CD8-positive, alpha-beta memory T cell (primary cell): ENCODE measurements around the gene GADD45GIP1. TPM values are rescaled to one million over a fixed set of nuclear protein-coding genes. Genes with fewer than 3 reads are reported as not detected.

Source experiments
- CTCF ChIA-PET: fragments of 350-600 bp; sonication (Branson Sonifier 250); formaldehyde crosslinking; loops from one replicate; lab custom pipeline; 2021; ENCODE audit warnings: antibody characterized with exemption; lab: Charles Lee
- POLR2A ChIA-PET: fragments of 350-600 bp; sonication (Branson Sonifier 250); formaldehyde crosslinking; loops from one replicate; lab custom pipeline; 2021; ENCODE audit warnings: antibody characterized with exemption; lab: Charles Lee
- DNase-seq, 5 donors: peaks; one replicate each; pipeline versions ENCODE4 v3.0.0 to v3.0.0-alpha.2; 2020 to 2022; ENCODE audit warnings: mixed read lengths in 1 of 5
- H3K27ac ChIP-seq: one replicate; pipeline ENCODE4 v1.7.0; 2013; ENCODE audit warnings: low read depth, mild to moderate bottlenecking, low read length, moderate library complexity
- H3K27me3 ChIP-seq: 2 replicates; pipeline ENCODE4 v1.7.0; 2013; ENCODE audit warnings: low read length, mild to moderate bottlenecking; ENCODE audit not compliant: insufficient read depth, poor library complexity, severe bottlenecking
- H3K36me3 ChIP-seq: 2 replicates; pipeline ENCODE4 v1.7.0; 2013; ENCODE audit warnings: mild to moderate bottlenecking, low read length, moderate library complexity; ENCODE audit not compliant: insufficient read depth
- H3K4me1 ChIP-seq: 2 replicates; pipeline ENCODE4 v1.7.0; 2013; ENCODE audit warnings: mild to moderate bottlenecking, low read length, moderate library complexity; ENCODE audit not compliant: insufficient read depth
- H3K4me3 ChIP-seq: 2 replicates; pipeline ENCODE4 v1.7.0; 2013; ENCODE audit warnings: mild to moderate bottlenecking, low read length
- H3K9me3 ChIP-seq: 2 replicates; pipeline ENCODE4 v1.7.0; 2013; ENCODE audit warnings: mild to moderate bottlenecking, low read length
- H3K27ac Mint-ChIP-seq, 8 donors: one replicate each; pipeline ENCODE4 v1.8.0; 2020 to 2021; ENCODE audit warnings: mixed read lengths in 8 of 8, mild to moderate bottlenecking in 6 of 8, inconsistent platforms in 3 of 8, moderate library complexity in 3 of 8
- H3K27me3 Mint-ChIP-seq, 2 donors: one replicate each; pipeline ENCODE4 v1.8.0; 2020 to 2021; ENCODE audit warnings: mixed read lengths in 2 of 2, mild to moderate bottlenecking in 1 of 2, moderate library complexity in 1 of 2
- H3K36me3 Mint-ChIP-seq, 3 donors: one replicate each; pipeline ENCODE4 v1.8.0; 2020 to 2021; ENCODE audit warnings: mixed read lengths in 3 of 3, inconsistent platforms in 1 of 3, mild to moderate bottlenecking in 1 of 3
- H3K4me1 Mint-ChIP-seq, 3 donors: one replicate each; pipeline ENCODE4 v1.8.0; 2020 to 2021; ENCODE audit warnings: mixed read lengths in 3 of 3, inconsistent platforms in 1 of 3, mild to moderate bottlenecking in 1 of 3
- H3K4me3 Mint-ChIP-seq, 7 donors: one replicate each; pipeline ENCODE4 v1.8.0; 2020 to 2021; ENCODE audit warnings: mixed read lengths in 7 of 7, mild to moderate bottlenecking in 6 of 7, moderate library complexity in 4 of 7, inconsistent platforms in 2 of 7
- H3K9me3 Mint-ChIP-seq, 5 donors: one replicate each; pipeline ENCODE4 v1.8.0; 2020 to 2022; ENCODE audit warnings: mixed read lengths in 5 of 5, mild to moderate bottlenecking in 3 of 5, moderate library complexity in 2 of 5, inconsistent platforms in 1 of 5
- polyA plus RNA-seq: library from polyadenylated mRNA; unstranded; fragments of 300-500 nt; fragmentation: Illumina TruSeq; gene quantifications from one replicate; pipeline ENCODE4 v1.2.3, GENCODE V29; 2021
- total RNA-seq, 2 experiments: library from RNA; stranded (reverse); gene quantifications; one replicate each; pipeline ENCODE4 v1.2.3, GENCODE V29; 2021

The GADD45GIP1 gene
- total and polyA plus RNA-seq, 3 experiments from 2014 or later = 37.3 to 64.1 (median 38.6) TPM

DNA sequence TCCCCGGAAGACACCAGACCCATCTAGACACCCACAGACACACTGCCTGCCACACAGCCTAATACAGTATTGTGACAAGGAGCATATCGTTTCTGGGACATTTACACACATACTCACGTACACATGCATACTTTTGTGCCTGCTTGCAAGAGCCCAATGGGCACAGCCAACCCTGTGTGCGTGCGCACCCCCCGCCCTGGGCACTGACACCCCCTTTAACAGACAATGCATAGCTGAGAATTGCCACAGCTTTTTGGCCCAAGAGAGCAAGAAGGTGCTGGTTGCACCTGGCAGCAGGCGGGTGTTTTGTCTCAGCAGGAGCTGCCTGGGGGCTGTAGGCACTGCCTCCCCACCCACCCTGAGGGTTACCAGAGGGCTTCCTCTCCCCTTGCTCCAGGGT lies 36.5 kb upstream of the GADD45GIP1 start:
- POLR2A ChIA-PET = no interaction called here

DNA sequence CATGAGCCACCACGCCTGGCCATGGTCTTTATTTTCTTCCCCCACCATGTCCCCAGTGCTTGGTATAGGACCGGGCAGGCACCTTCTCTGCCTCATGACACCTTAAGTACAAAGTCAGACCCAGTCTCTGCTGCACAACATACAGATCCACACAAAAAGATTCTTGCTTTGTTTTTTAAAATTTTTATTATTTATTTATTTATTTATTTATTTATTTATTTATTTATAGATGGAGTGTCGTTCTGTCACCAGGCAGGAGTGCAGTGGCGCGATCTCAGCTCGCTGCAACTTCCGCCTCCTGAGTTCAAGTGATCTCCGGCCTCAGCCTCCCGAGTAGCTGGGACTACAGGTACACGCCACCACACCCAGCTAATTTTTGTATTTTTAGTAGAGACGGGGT lies 35.7 kb upstream of the GADD45GIP1 start:
- no peak overlapping the region for H3K4me3 Mint-ChIP-seq
- peaks cover 0 to 3% (median 0%) of the 10 kb centered on the region in 3 donors for H3K36me3 Mint-ChIP-seq
- no peak overlapping the region for H3K27ac ChIP-seq

More for the DNA sequence above, 36.5 kb upstream of the GADD45GIP1 start:
- H3K9me3 Mint-ChIP-seq = no peaks in the 10 kb centered on the region
- CTCF ChIA-PET = interaction anchor here (1.3 kb wide), 1 partner anchor 10 kb away, joined by 4 read pairs; no protein-coding TSS in a partner anchor
- no peaks in the 10 kb centered on the region for H3K27me3 ChIP-seq
- H3K9me3 ChIP-seq = no peaks in the 10 kb centered on the region
- no peaks in the 10 kb centered on the region for H3K36me3 ChIP-seq
- H3K27me3 Mint-ChIP-seq = peaks cover 21 to 24% of the 10 kb centered on the region in 2 donors
- H3K27ac Mint-ChIP-seq = peak overlapping the region in 3 of 8 donors; percentile 5 to 77 (median 17)
- H3K36me3 Mint-ChIP-seq = peaks cover 0 to 3% (median 0%) of the 10 kb centered on the region in 3 donors
- peaks cover 5 to 15% (median 10%) of the 10 kb centered on the region in 3 donors for H3K4me1 Mint-ChIP-seq
- no peak overlapping the region for H3K4me3 ChIP-seq
- H3K4me1 ChIP-seq = peaks cover 7% of the 10 kb centered on the region
- H3K27ac ChIP-seq = no peak overlapping the region
- DNase-seq = no peak
- H3K4me3 Mint-ChIP-seq = peak overlapping the region in 6 of 7 donors; percentile 30 to 96 (median 77)

DNA sequence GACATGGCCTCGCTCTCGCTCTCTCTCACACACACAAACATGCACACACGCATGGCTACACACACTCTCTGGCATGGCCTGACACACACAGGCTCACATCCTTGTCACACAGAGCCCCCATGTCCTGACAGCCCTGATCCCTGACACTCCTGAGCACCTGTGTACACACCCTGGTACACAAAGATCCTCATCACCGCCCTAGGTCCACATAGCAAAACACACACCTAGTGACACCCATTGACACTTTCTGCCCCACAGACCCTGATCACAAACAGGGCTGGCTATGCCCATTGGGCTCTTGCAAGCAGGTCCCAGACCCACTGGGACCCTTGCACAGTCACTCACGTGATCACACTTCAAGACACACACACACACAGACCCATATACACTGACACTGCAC lies 34.3 kb upstream of the GADD45GIP1 start:
- Mint-ChIP-seq H3K27ac (peak overlapping the region in 1 of 8 donors; percentile 15), H3K27me3 (peaks cover 14 to 27% of the 10 kb centered on the region in 2 donors), H3K36me3 (peaks cover 0 to 3% (median 0%) of the 10 kb centered on the region in 3 donors), H3K4me1 (peaks cover 5 to 10% (median 6%) of the 10 kb centered on the region in 3 donors), H3K4me3 (peak overlapping the region in 1 of 7 donors; percentile 10), H3K9me3 (no peaks in the 10 kb centered on the region)
- ChIA-PET POLR2A (no interaction called here), CTCF (no interaction called here)
- Histone ChIP-seq H3K4me3 (no peak overlapping the region), H3K4me1 (peaks cover 7% of the 10 kb centered on the region), H3K9me3 (no peaks in the 10 kb centered on the region), H3K36me3 (no peaks in the 10 kb centered on the region), H3K27ac (no peak overlapping the region), H3K27me3 (no peaks in the 10 kb centered on the region)
- DNase-seq = no peak

More for the DNA sequence above, 35.7 kb upstream of the GADD45GIP1 start:
- no peaks in the 10 kb centered on the region for H3K9me3 Mint-ChIP-seq
- no peaks in the 10 kb centered on the region for H3K9me3 ChIP-seq
- no peak for DNase-seq
- H3K27me3 Mint-ChIP-seq = peaks cover 17 to 19% of the 10 kb centered on the region in 2 donors
- no peaks in the 10 kb centered on the region for H3K27me3 ChIP-seq
- no peak overlapping the region for H3K4me3 ChIP-seq
- H3K36me3 ChIP-seq = no peaks in the 10 kb centered on the region
- peaks cover 5 to 15% (median 6%) of the 10 kb centered on the region in 3 donors for H3K4me1 Mint-ChIP-seq
- peaks cover 7% of the 10 kb centered on the region for H3K4me1 ChIP-seq
- POLR2A ChIA-PET = no interaction called here
- CTCF ChIA-PET = interaction anchor here (1.3 kb wide), 1 partner anchor 9 kb away, joined by 4 read pairs; no protein-coding TSS in a partner anchor
- H3K27ac Mint-ChIP-seq = peak overlapping the region in 1 of 8 donors; percentile 70

DNA sequence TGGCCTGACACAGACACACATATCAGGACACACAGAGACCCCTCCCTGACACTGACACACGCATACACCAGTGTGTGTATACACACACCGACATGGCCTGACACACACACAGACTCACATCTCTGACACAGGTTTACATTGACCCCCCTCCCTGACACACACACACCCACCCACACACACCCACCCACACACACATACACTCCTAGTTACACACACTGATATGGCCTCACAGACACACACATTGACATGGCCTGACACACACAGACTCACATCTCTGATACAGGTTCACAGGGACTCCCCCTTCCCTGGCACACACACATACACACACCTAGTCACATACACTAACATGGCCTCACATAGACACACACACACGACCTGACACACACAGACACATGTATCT lies 33.8 kb upstream of the GADD45GIP1 start:
- H3K27me3 Mint-ChIP-seq = peaks cover 12 to 27% of the 10 kb centered on the region in 2 donors
- DNase-seq = no peak
- Histone ChIP-seq H3K9me3 (no peaks in the 10 kb centered on the region), H3K36me3 (no peaks in the 10 kb centered on the region), H3K27me3 (no peaks in the 10 kb centered on the region), H3K4me3 (no peak overlapping the region), H3K27ac (no peak overlapping the region), H3K4me1 (peaks cover 7% of the 10 kb centered on the region)
- peaks cover 0 to 2% (median 0%) of the 10 kb centered on the region in 3 donors for H3K36me3 Mint-ChIP-seq
- H3K4me3 Mint-ChIP-seq = peak overlapping the region in 1 of 7 donors; percentile 11
- CTCF ChIA-PET = no interaction called here
- H3K27ac Mint-ChIP-seq = no peak overlapping the region
- POLR2A ChIA-PET = no interaction called here
- H3K4me1 Mint-ChIP-seq = peaks cover 5 to 7% (median 6%) of the 10 kb centered on the region in 3 donors
- no peaks in the 10 kb centered on the region for H3K9me3 Mint-ChIP-seq

DNA sequence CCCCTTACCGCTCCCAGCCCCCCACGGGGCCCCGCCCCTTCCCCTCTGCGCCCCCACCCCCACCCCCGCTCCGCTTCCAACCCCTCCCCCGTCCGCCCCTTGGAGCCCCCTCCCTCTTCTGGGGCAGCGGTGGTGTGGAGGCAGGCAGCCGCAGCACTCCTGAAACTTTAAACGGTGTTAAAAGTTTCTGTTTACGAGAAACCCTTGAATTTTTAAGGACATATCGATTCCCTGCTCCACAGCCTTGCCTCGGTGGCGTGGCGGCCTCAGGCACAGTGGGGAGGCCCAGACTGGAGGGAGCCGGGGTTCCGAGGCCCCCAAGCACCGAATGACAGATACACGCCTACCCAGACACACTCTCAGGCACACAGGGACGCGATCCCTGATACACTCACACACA lies 33.4 kb upstream of the GADD45GIP1 start:
- Histone ChIP-seq H3K27ac (no peak overlapping the region), H3K9me3 (no peaks in the 10 kb centered on the region), H3K36me3 (no peaks in the 10 kb centered on the region), H3K4me1 (peaks cover 10% of the 10 kb centered on the region), H3K27me3 (no peaks in the 10 kb centered on the region), H3K4me3 (no peak overlapping the region)
- CTCF ChIA-PET = no interaction called here
- DNase-seq = no peak
- Mint-ChIP-seq H3K36me3 (peaks cover 0 to 2% (median 0%) of the 10 kb centered on the region in 3 donors), H3K9me3 (no peaks in the 10 kb centered on the region), H3K27ac (no peak overlapping the region), H3K4me1 (peaks cover 7 to 9% (median 7%) of the 10 kb centered on the region in 3 donors), H3K4me3 (peak overlapping the region in 1 of 7 donors; percentile 11), H3K27me3 (peaks cover 12 to 27% of the 10 kb centered on the region in 2 donors)
- POLR2A ChIA-PET = no interaction called here

DNA sequence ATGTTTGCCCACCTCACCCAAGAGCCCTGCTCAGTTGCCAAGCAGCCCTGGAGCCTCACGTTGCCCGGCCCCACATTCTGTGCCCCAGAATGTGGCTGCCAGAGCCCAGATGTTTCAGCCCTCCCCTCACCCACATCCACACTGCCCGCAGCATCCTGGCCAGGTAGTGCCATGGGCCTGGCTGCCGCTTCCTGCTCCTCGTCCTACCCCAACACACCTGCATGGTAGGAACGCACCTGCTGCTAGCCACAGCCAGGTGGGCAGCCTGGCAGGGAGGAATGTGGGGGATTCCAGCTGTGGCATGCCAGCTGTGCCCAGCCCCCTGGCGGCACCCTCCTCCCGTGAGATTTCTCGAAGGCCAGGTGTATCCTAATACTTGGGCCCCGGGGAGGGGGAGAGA lies 30.8 kb upstream of the GADD45GIP1 start:
- H3K9me3 Mint-ChIP-seq = no peaks in the 10 kb centered on the region
- no peak overlapping the region for H3K4me3 Mint-ChIP-seq
- H3K9me3 ChIP-seq = no peaks in the 10 kb centered on the region
- no peak for DNase-seq
- H3K27me3 ChIP-seq = peaks cover under 1% of the 10 kb centered on the region
- peaks cover 8 to 10% (median 10%) of the 10 kb centered on the region in 3 donors for H3K4me1 Mint-ChIP-seq
- no peak overlapping the region for H3K27ac Mint-ChIP-seq
- no peak overlapping the region for H3K4me3 ChIP-seq
- no peaks in the 10 kb centered on the region for H3K36me3 ChIP-seq
- no peaks in the 10 kb centered on the region for H3K36me3 Mint-ChIP-seq
- no peak overlapping the region for H3K27ac ChIP-seq
- peaks cover 26% of the 10 kb centered on the region for H3K4me1 ChIP-seq
- CTCF ChIA-PET = no interaction called here
- POLR2A ChIA-PET = no interaction called here
- peaks cover 2 to 18% of the 10 kb centered on the region in 2 donors for H3K27me3 Mint-ChIP-seq

DNA sequence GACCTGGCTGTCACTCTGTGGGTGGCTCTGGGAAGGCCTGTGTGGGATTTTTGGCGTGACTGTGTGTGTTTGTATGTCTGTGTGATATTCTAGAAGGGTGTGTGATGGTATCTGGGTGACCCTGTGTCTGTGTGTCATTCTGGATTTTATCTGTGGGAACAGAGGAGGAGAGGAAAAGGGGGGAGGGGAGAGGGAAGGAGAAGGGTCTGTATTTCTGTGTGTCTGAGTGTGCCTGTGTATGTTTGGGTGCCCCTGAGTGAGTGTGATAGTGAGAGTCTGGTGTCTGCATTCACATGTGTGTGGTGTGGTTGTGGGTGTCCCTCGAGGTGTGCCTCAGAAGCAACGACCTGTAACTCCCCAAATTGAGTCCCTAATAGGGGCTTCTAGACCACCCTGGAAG lies 30.2 kb upstream of the GADD45GIP1 start:
- H3K27ac Mint-ChIP-seq = peak overlapping the region in 3 of 8 donors; percentile 14 to 21 (median 20)
- POLR2A ChIA-PET = no interaction called here
- H3K9me3 ChIP-seq = no peaks in the 10 kb centered on the region
- H3K27ac ChIP-seq = no peak overlapping the region
- H3K36me3 Mint-ChIP-seq = no peaks in the 10 kb centered on the region
- H3K4me3 Mint-ChIP-seq = no peak overlapping the region
- H3K4me3 ChIP-seq = no peak overlapping the region
- no peaks in the 10 kb centered on the region for H3K9me3 Mint-ChIP-seq
- peaks cover 28% of the 10 kb centered on the region for H3K4me1 ChIP-seq
- peaks cover 6% of the 10 kb centered on the region for H3K27me3 ChIP-seq
- CTCF ChIA-PET = interaction anchor here (1.0 to 6.1 kb wide), 2 partner anchors 10 to 74 kb away, joined by 4 to 31 read pairs; no protein-coding TSS in a partner anchor
- peaks cover 2 to 18% of the 10 kb centered on the region in 2 donors for H3K27me3 Mint-ChIP-seq
- H3K4me1 Mint-ChIP-seq = peaks cover 8 to 10% (median 10%) of the 10 kb centered on the region in 3 donors
- no peak for DNase-seq
- no peaks in the 10 kb centered on the region for H3K36me3 ChIP-seq

DNA sequence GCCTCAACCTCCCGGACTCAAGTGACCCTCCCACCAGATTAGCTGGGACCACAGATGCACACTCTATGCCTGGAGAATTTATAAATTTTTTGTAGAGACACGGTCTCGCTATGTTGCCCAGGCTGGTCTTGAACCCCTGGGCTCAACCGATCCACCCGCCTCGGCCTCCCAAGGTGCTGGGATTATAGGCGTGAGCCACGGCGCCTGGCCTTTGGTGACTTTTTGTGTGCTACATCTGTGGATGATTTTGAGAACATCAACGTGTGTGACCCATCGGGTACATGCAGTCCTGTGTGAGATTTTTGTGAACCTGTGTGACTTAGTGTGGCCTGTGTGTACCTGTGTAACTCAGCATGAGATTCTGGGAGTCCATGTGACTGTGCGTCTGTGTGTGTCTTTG lies 29.7 kb upstream of the GADD45GIP1 start:
- Mint-ChIP-seq H3K9me3 (no peaks in the 10 kb centered on the region), H3K4me1 (peaks cover 8 to 10% (median 10%) of the 10 kb centered on the region in 3 donors), H3K27ac (peak overlapping the region in 2 of 8 donors; percentile 20 to 21), H3K36me3 (no peaks in the 10 kb centered on the region), H3K27me3 (peaks cover 2 to 18% of the 10 kb centered on the region in 2 donors), H3K4me3 (no peak overlapping the region)
- no peak overlapping the region for H3K27ac ChIP-seq
- DNase-seq = no peak
- no peaks in the 10 kb centered on the region for H3K9me3 ChIP-seq
- peaks cover 28% of the 10 kb centered on the region for H3K4me1 ChIP-seq
- no peak overlapping the region for H3K4me3 ChIP-seq
- POLR2A ChIA-PET = no interaction called here
- no peaks in the 10 kb centered on the region for H3K36me3 ChIP-seq
- CTCF ChIA-PET = interaction anchor here (1.0 to 6.1 kb wide), 2 partner anchors 10 to 75 kb away, joined by 4 to 31 read pairs; no protein-coding TSS in a partner anchor
- peaks cover 7% of the 10 kb centered on the region for H3K27me3 ChIP-seq
